ENCODE measurements around the gene HACD2. TPM values are rescaled to one million over a fixed set of nuclear protein-coding genes. Genes with fewer than 3 reads are reported as not detected.
"Not testable (repeated sequence)": the region's sequence is repeated elsewhere in the genome, so short reads cannot be mapped to it uniquely, and the experiment has no call there.

HACD2 gene
- polyA plus RNA-seq, 1 experiment, result 29.8 TPM

DNA sequence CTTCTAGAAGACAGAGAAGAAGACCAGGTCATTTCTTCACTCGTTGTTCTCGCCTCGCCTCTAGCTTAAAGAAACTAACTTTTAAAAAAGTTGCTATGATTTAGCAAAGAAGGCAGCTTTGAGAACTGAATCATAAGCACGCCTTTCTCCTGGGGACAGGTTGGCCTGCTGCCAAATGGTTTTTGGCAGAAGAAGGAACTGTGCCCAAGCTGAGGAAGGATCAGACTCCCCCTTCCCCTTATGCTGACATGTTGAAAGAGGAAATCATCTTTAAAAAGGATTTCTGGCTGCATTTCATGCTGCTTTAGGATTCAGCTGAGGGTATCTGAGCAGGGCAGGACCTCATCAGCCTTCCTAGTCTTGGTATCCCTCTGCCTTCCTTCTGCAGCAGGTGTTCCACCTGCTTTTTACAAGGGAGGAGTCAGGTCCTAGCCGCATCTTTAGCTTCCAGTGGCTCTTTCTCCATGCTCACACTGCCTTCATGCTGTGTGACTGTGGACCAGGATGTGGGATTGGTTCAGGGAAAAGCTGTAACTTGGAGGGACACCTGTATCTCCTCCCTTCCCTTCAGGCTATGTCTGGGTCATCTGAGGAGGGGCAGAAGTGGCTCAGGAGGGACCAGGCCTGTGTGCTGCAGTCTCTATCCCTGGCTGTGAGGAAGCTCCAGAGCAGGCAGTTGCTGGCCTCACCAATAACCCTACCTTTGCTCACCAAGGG lies 34.1 kb upstream of the HACD2 start:
- H3K36me3 ChIP-seq (ENCODE audit: control insufficient read depth, insufficient read depth, low read length), result peaks cover 41% of the 10 kb centered on the region
- H3K27me3 ChIP-seq (ENCODE audit: control insufficient read depth, insufficient read depth, low read length), result no peaks in the 10 kb centered on the region
- POLR2A ChIA-PET, result no interaction called here
- DNase-seq (ENCODE audit: low read depth), result peak; percentile 23
- H3K4me3 ChIP-seq (ENCODE audit: low read depth, low read length), result no peak overlapping the region
- CTCF ChIA-PET, result interaction anchor here (1.3 to 1.4 kb wide), 2 partner anchors 23 to 33 kb away, joined by 4 read pairs; no protein-coding TSS in a partner anchor
- TF ChIP-seq, protein P1, sequence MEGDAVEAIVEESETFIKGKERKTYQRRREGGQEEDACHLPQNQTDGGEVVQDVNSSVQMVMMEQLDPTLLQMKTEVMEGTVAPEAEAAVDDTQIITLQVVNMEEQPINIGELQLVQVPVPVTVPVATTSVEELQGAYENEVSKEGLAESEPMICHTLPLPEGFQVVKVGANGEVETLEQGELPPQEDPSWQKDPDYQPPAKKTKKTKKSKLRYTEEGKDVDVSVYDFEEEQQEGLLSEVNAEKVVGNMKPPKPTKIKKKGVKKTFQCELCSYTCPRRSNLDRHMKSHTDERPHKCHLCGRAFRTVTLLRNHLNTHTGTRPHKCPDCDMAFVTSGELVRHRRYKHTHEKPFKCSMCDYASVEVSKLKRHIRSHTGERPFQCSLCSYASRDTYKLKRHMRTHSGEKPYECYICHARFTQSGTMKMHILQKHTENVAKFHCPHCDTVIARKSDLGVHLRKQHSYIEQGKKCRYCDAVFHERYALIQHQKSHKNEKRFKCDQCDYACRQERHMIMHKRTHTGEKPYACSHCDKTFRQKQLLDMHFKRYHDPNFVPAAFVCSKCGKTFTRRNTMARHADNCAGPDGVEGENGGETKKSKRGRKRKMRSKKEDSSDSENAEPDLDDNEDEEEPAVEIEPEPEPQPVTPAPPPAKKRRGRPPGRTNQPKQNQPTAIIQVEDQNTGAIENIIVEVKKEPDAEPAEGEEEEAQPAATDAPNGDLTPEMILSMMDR (IDR thresholded peaks at IDR 0.05; ENCODE audit: insufficient read depth, low read depth, low read length), result no peak

DNA sequence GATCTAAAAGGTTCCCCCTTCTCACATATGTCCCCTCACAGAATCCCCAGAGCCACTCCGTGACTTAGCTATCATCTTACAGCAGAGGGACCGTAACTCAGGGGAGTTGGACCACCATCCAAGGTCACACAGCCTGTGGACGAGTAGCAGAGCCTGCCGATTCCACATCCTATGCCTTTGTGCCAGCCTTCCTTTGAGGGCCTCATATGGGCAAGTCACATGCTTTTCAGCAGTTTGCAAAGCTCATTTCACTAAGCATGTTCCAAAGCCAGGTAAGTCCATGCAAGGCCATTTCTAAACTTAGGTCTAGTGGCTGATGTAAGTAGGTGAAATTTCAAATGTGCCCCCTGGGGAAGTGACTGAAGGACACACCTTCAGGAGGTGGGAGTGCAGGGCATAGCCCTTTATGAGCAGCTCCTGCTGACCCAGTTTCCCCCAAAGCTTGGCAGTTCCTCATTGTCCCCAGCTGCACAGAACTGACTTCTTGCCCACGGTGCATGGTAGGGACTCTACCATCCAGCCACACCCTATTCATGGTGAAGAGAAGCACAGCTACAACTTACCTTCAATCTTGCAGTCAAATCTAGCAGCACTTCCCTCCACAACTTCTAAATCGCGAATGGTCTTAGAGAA lies 33.3 kb upstream of the HACD2 start:
- ChIA-PET POLR2A (no interaction called here), CTCF (interaction anchor here (1.3 to 1.4 kb wide), 2 partner anchors 24 to 34 kb away, joined by 4 read pairs; no protein-coding TSS in a partner anchor)
- Histone ChIP-seq H3K27me3 (ENCODE audit: control insufficient read depth, insufficient read depth, low read length) (no peaks in the 10 kb centered on the region), H3K36me3 (ENCODE audit: control insufficient read depth, insufficient read depth, low read length) (peaks cover 43% of the 10 kb centered on the region), H3K4me3 (ENCODE audit: low read depth, low read length) (no peak overlapping the region)
- TF ChIP-seq, protein P1 (IDR thresholded peaks at IDR 0.05; ENCODE audit: insufficient read depth, low read depth, low read length), result no peak
- DNase-seq (ENCODE audit: low read depth), result no peak

DNA sequence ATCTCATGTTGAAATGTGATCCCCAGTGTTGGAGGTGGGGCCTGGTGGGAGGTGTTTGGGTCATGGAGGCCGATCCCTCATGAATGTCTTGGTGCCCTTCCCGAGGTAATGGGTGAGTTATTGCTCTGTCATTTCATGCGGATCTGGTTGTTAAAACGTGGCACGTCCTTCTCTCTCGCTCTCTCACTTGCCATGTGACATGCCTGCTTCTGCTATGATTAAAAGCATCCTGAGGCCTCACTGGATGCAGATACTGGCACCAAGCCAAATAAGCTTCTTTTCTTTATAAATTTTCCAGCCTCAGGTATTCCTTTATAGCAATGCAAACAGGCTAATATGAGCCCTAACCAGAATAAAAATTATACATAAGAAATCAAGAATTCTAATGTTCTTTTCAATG lies 31.7 kb upstream of the HACD2 start:
- CTCF ChIA-PET, result no interaction called here
- POLR2A ChIA-PET, result no interaction called here
- H3K36me3 ChIP-seq (ENCODE audit: control insufficient read depth, insufficient read depth, low read length), result peaks cover 39% of the 10 kb centered on the region
- H3K4me3 ChIP-seq (ENCODE audit: low read depth, low read length), result no peak overlapping the region
- no peak for DNase-seq (ENCODE audit: low read depth)
- no peaks in the 10 kb centered on the region for H3K27me3 ChIP-seq (ENCODE audit: control insufficient read depth, insufficient read depth, low read length)
- TF ChIP-seq, protein P1 (IDR thresholded peaks at IDR 0.05; ENCODE audit: insufficient read depth, low read depth, low read length), result no peak

DNA sequence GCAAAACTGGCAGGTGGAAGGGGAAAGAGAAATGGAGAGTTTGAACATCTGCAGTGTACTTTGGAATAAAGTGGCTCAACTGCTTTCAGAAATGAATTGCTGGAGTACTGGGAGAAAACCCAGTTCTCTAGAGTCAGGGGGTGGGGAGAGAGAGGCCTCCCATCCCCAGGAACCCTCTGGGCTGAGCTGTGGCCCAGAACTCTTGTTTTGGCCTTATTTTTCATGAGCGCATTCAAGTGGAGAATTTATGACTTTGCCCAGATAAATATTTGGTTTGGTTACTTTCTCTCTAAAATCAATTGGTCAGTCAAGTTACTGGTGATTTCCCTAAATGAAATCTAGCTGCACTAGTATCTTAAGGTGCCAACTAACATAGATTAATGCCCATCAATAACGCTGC lies 28.7 kb upstream of the HACD2 start:
- Histone ChIP-seq H3K36me3 (ENCODE audit: control insufficient read depth, insufficient read depth, low read length) (peaks cover 35% of the 10 kb centered on the region), H3K4me3 (ENCODE audit: low read depth, low read length) (no peak overlapping the region), H3K27me3 (ENCODE audit: control insufficient read depth, insufficient read depth, low read length) (no peaks in the 10 kb centered on the region)
- POLR2A ChIA-PET, result no interaction called here
- CTCF ChIA-PET, result interaction anchor here (1.1 to 1.5 kb wide), 2 partner anchors 9 to 11 kb away, joined by 3 read pairs; no protein-coding TSS in a partner anchor
- TF ChIP-seq, protein P1 (IDR thresholded peaks at IDR 0.05; ENCODE audit: insufficient read depth, low read depth, low read length), result no peak
- no peak for DNase-seq (ENCODE audit: low read depth)

DNA sequence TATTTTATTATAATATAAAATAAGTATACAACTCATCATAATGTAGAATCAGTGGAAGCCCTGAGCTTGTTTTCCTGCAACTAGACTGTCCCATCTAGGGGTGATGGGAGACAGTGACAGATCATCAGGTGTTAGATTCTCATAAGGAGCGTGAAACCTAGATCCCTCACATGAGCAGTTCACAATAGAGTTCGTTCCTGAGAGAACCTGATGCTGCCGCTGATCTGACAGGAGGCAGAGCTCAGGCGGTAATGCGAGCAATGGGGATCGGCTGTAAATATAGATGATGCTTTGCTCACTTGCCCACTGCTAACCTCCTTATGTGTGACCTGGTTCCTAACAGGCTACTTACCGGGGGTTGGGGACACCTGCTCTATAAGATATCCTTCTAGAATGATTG lies 26.8 kb upstream of the HACD2 start:
- DNase-seq (ENCODE audit: low read depth); H3K4me3 ChIP-seq (ENCODE audit: low read depth, low read length); H3K27me3 ChIP-seq (ENCODE audit: control insufficient read depth, insufficient read depth, low read length); POLR2A ChIA-PET; CTCF ChIA-PET: not testable (repeated sequence)
- H3K36me3 ChIP-seq (ENCODE audit: control insufficient read depth, insufficient read depth, low read length), result peaks cover 26% of the 10 kb centered on the region

All from BJ (cell line).